ELR (cell line): ENCODE data around the gene ADCY9.

Source experiments
- DNase-seq: peaks from one replicate; pipeline ENCODE4 v3.0.0-alpha.2; 2015; ENCODE audit warnings: low read depth

Gene ADCY9

DNA sequence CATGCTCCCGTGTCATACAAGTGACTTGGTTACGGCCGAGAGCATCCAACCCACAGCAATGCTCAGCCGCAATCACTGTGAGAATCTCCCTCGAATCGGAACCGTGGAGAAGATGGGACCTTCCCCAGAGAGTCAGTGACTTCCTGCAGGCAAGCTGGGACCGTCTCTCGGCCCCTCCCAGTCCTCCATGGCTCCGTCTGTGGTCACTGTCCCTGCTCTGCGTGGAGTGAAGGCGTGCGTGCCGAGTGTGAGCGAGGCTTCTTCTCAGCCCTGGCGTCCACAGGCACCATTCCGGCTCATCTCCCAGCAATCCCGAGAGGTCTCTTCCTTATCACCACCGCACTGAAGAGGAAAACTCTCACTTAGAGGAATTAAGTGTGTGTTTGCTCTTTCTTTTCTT is 113.1 kb downstream of the ADCY9 start:
- no peak for DNase-seq

GRCh38 chr16:4002121-4002520 is 114.1 kb downstream of the ADCY9 start:
- no peak for DNase-seq

DNA sequence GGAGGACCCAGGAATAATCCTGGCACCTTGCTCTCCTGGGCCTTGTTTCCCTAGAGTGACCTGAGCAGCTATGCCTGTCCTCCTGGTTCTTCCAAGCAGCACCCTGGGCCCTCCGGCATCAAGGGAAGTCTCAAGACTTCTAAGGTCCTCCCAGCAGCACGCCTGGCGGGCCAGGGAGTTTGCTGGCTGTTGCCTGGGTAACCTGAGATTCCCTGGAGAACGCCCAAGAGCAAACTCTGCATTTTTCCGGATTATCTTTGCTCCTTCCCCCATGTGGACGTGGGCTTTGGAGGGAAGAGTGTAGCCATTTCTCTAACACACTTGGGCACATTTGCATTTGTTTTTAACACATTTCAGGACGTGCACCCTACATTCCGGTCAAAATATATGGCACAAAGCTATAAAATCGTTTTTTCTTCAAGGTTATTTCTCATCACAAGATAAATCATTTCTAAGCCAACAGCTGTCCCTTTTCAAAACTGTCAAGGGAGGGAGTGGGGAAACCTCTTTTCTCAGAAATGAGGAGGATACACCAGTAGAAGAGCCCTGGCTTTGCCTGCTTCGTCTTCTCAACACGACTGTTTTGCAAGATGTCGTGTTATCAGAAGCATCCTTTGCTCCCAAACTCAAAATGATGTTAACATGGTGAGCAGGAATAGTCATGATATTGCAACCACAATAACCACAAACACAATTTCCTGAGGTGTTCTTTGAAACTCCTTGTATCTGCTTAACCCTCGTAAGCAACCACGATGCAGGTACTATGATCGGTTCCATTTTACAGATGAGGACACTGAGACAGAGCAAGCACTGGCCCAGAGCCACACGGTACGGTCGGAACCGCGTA is 116.5 kb downstream of the ADCY9 start:
- DNase-seq = peak; percentile 34

GRCh38 chr16:3998793-3999478 is 117.3 kb downstream of the ADCY9 start:
- DNase-seq = peak; percentile 45

DNA sequence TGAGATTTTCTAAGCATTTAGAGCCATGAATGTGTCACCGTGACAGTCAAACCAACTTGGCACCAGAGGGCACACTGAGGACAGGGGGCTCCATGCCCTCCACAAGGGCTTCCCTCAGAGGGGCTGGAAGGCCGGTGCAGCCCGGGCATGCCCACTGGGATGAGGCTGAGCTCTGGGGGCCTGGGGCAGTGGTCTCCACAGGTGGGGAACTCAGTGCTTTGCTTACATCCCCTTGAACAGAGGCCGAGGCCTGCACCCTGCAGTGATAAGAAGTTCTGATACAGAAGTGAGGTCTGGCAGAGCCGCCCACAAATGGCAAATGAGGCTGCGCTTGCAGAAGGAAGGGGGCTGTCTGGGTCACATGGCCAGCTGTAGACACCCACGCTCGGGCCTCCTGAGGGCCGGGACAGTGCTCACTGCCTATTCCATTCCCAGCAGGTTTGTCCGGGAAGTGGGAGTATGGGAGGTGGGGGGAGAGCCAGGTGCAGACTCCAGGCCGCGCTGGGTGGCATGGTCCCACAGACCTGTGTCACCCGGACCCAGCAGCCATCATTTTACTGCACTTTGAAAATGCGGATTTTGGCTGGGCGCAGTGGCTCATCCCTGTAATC is 118.9 kb downstream of the ADCY9 start:
- no peak for DNase-seq

GRCh38 chr16:3995001-3995400 is 121.2 kb downstream of the ADCY9 start:
- DNase-seq = no peak

DNA sequence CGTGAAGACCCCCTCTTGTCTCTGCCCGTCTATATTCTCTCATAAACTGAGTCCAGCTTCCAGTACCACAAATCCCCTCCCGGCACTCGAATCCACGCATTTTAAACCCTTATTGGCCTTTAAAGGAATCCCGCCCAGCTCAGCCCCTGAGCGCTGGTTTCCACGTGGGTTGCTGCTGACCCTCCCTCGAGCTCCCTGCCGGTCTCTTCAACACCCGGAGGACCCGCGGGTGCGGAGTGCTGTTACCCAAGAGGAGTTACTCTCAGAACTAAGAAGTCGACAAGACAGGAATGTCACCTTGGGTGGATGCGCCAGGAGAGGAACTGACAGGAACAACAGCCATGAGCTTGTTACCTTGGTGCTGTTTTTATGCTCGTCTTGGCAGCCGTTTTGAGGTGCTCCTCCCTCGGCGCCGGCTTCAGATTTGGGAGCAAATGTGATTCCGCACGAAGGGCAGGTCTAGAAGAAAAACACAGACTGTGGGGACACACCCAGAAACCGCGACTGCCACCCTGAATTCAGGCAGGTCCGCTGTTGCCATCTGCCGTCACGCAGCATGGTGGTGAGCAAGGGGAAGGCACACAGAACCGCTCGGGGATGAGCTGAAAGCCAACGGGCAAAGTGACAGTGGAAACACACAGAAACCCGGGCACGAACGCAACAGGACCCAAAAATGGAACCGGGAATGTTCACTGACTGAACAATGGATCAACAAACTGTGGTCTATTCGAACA is 123.0 kb downstream of the ADCY9 start:
- no peak for DNase-seq

GRCh38 chr16:3992297-3993051 is 123.8 kb downstream of the ADCY9 start:
- no peak for DNase-seq

DNA sequence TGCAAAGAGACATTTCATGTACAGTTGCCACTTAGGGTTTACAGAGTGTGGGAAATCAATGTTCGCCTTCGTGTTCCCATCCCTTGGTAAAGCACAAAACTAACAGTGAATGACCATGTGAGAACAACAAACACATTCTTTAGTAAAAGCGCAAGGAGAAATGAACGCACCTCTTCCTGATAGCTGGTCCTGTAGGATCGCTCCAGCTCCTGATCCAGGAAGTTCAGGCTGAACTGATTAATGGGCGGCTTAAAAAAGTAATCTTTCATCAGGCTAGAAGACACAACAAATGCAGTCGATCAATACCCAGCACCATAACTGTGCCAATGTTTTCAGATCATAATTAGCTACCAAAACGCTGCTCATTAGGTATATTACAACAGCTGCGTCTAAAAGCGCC is 127.4 kb downstream of the ADCY9 start:
- no peak for DNase-seq

DNA sequence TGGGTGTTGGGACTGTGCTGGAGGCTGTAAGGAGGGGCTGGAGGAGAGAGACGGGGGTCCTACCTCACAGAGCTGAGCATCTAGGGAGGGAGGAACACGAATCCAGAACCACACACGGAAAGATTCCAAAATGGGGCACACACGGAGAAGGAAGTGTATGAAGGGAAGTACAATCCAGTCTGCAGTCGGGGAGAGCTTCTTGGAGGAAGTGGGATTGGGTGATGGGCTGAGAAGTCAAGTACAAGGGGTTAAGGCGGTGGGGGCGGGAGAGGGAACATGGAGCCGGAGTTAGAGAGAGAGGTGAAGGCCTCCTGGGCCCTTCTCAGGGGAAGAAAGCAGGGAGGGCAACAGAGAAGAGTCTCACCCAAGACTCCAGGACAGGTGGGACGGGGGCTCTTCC is 128.2 kb downstream of the ADCY9 start:
- no peak for DNase-seq

- DNase-seq = no peak
Measured at GRCh38 chr16:3987231-3987630, 129.0 kb downstream of the ADCY9 start.

DNA sequence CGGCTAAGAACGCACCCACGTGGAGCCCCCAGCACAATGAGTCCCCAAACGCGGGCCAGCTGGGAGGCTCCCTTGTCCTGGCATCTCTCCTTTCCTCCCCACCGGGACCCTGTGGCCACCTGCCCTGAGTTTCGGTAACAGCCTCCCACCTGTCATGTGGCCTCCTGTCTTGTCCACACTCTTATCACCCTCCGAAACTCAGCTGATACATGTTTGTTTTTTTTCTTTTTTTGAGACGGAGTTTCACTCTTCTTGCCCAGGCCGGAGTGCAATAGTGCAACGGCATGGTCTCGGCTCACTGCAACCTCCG is 130.1 kb downstream of the ADCY9 start:
- no peak for DNase-seq

DNA sequence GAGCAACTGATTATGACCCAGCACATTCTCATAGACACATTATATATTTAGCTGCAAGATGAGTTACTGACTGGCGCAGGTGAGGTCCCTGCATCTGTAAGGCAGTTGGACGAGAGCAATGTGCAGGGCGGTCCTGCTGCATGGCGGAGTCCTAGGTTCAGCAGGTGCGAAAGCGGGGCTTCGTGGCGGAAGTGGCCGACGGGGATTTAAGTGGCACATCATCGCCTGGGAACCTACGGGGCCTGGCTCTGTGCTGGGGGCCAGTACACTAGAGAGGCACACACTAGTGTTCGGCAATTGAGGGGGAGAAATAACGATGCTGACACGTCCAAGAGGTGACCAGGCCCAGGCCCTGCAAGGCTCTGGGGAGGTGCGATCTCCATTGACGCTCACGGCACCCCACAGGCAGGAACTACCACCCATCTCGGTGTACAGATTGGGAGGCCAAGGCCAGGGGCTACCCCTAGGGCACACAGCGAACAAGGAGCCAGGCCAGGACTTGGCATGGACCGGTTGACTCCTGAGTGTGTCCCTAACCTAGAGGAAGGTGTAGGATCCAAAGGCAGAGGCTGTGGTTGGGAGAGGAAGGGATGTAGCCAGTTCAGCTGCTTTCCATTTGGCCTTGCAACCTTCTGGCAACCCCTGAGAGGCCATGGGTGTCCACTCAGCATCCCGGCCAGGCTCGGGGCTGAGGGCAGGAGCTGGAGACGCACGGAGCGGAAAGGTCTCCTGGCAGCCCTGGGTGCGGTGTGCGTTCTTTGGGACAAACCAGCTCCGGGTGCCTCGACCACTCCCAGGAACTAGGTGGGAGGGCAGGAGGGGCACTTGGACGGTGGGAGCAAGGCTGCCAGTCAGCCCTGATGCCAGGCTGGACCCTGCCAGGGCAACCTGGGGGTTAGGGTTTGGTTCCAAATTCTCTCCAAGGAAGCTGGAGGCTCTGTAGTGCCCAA is 131.9 kb downstream of the ADCY9 start:
- DNase-seq = no peak

DNA sequence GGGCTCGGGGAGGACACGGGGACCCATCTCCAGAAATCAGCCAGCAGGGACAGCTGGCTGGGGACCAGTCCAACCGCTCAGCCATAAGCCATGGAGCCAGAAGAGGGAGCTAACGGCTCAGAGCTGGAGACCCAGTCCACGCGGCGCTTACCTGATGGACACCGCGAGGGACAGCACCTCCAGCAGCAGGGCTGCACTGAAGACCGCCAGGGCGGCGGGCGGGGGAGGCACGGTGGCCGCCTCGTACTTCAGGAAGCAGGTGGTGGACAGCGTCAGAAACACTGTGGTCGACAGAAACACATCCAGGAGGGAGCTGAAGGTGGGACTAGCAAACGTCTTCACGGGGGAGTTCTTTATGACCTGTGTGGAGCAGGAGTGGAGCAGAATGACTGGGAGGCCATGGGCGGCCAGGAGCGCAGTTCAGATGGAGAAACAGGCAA is 133.1 kb downstream of the ADCY9 start:
- DNase-seq = peak; percentile 67

DNA sequence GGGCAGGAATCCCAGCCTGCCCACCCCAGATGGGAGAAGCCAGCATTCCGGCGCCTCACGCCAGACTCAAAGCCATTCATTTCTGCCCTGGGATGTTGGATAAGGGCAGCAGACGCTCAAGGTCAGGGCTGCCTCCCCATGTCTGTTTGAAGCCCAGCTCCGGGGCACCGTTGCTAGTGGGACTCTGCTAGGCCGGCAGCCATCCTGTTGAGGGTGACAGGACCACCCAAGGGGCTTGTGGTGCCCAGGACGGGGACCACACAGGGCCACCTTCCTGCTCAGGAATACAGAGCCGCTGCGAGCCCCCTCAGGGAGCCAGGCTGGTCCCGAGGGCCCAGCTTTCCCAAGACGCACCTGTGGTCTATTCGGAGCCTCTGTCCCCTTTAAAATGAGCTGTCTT is 134.0 kb downstream of the ADCY9 start:
- DNase-seq = no peak

DNA sequence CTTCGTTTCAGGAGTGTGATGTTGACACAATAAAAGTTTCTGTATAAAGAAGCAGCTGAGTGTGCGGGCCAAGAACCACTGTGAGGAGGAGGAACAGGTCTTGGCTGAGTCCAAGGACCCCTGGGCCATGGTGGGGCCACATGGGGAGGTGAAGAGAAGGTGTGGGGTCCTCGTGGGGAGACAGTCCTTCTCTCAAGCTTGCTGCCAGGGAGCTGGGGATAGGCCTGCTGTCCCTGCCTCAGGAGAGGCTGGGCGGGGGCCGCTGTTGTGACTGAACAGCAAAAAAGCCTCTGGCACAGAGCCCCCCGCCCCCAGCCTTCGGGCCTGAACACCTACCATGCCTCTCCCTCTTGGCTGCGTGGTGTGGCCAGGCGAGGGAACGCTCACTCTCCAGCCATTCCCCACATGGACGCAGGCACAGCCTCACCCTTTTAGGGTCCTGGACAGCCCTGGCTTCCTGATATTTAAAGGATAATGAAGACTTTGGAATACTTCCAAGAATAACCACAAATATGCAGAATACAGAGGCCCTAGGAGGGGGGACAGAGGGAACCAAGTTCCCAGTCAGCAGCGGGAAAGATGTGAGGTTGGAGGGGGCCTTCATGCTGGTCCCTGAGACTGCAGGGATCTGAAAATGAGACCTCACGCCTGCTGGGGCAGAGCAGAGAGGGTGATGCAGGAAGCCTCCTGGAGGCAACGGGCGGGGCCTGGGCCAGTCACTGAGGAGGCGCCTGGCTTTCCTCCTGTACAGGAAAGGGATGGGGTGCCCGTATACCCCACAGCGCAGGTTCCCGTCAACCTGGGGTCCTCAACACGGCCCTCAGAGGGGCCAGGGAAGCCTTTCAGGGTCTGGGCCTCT is 135.8 kb downstream of the ADCY9 start:
- peak; percentile 70 for DNase-seq

- no peak for DNase-seq
Measured at GRCh38 chr16:3979518-3979917, 136.7 kb downstream of the ADCY9 start.

DNA sequence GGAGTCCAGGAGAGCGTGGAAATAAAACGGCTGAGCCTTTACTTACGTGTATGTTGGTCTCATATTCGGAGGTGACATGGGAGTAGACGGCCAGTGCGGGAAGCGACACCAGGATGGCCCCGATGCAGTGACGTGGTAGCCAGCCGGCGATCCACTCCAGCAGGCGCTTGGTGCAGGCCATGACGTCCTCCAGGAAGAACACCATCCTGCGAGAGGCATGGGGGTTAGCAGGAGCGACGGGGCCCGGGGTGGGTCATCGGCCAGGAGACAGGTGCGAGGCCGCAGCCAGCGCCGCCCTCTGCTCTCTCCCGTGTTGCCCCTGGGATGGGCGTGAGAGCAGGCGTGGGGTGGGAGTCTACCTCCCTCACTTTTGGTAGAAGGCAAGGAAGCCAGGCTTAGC is 137.2 kb downstream of the ADCY9 start:
- no peak for DNase-seq

GRCh38 chr16:3977376-3977775 is 138.9 kb downstream of the ADCY9 start:
- no peak for DNase-seq

GRCh38 chr16:3974751-3975150 is 141.5 kb downstream of the ADCY9 start:
- DNase-seq = no peak
